Motor neuron (in vitro differentiated cells): Measurements from ENCODE around the gene MEAK7. TPM values are rescaled to one million over a fixed set of nuclear protein-coding genes. Genes with fewer than 3 reads are reported as not detected.

Experiments
- ATAC-seq, 8 experiments: fragments of 200-7000 bp; cut with Tn5 transposase; replicated peaks in 6 of 8; 2 replicates each; pipeline ENCODE4 v1.8.0; 2021; ENCODE audit warnings: mild to moderate bottlenecking in 8 of 8, moderate library complexity in 8 of 8
- H3K27ac ChIP-seq, 2 donors: fragments of 250-450 bp; sonication (Bioruptor Pico); 2 replicates each; pipeline ENCODE4 v1.9.0; 2021; ENCODE audit warnings: antibody characterized with exemption in 2 of 2, mild to moderate bottlenecking in 2 of 2, moderate library complexity in 1 of 2
- H3K4me1 ChIP-seq, 2 donors: fragments of 250-450 bp; sonication (Bioruptor Pico); replicated peaks in 1 of 2; 2 replicates each; pipeline ENCODE4 v1.6.1; 2021; ENCODE audit warnings: antibody characterized with exemption in 2 of 2, mild to moderate bottlenecking in 2 of 2, moderate library complexity in 1 of 2
- H3K4me3 ChIP-seq, 5 donors: fragments of 250-450 bp; sonication (Bioruptor Pico); 2 replicates each; pipeline ENCODE4 v1.9.0; 2021; ENCODE audit warnings: antibody characterized with exemption in 5 of 5, mild to moderate bottlenecking in 5 of 5, moderate library complexity in 4 of 5
- WGBS, 10 experiments: fragments of 450-650 bp; shearing (Covaris generic); methylation state at CpG; one replicate each; pipeline ENCODE4 v1.0.0; 2022; 5-methylcytosine and 5-hydroxymethylcytosine counted together
- in situ Hi-C, 9 experiments: fragments of 400-800 bp; cut with MboI; loops; one replicate each; pipeline ENCODE4 v1.15.0; 2021; ENCODE audit warnings: low sequenced_read_pairs in 9 of 9, low pct_unique_long_range_greater_than_20kb in 2 of 9; ENCODE audit not compliant: unreplicated experiment in 9 of 9
- total RNA-seq, 8 experiments: library from RNA; unstranded; fragments of 300-600 nt; gene quantifications; 2 replicates each; pipeline versions ENCODE4 v1.2.3 to v1.2.4, GENCODE V29; 2022

The MEAK7 gene
- total RNA-seq, 8 experiments from 2014 or later, result 6.5 to 18.9 (median 16.1) TPM

DNA sequence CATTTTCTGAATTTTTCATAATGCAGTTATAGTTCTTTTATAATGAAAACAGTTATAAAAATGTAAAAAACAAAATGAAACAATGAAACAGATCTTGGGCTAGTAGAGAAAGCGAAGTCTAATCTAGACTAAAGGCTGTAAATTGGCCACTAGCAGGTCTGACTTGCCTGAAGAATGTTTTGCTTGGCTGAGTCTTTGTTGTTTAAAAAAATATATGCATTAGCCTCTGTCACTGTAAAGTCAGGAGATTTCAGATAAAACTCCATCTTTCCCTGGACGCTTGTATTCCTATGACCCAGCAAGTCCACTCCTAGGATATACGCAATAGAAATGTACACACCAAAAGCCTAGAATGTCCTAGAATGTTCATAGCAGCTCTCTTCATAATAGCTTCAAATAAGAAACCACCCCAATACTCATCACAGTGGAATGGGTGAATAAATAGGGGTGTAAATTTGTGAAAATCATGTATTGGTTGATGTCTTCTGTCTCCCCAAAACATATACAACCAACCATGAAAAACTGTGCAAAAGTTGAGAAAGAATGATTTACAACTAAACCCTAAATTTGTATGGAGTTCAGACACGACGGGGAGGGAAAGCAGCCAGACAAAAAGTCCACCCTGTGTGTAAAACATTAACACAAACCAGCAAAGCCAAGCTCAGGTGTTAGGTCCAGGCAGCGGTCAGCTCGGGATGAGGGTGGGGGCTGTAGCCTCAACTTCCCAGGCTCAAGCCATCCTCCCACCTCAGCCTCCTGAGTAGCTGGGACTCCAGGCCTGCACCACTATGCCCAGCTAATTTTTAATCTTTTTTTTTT is 37.7 kb upstream of the MEAK7 start:
- ATAC-seq, result peak in 1 of 8 experiments; percentile 30
- in situ Hi-C loops, result no loop called here
- WGBS, 10 experiments, result 54 to 100% (median 83%) methylated on average over 1 to 5 of the region's 7 CpGs
- Histone ChIP-seq H3K4me1 (peaks cover 42 to 53% of the 10 kb centered on the region in 2 donors), H3K27ac (no peak overlapping the region), H3K4me3 (no peak overlapping the region)

- H3K4me1 ChIP-seq, result peaks cover 55 to 64% of the 10 kb centered on the region in 2 donors
- in situ Hi-C loops, result no loop called here
- ATAC-seq, result no peak
- 65 to 100% (median 89%) methylated on average over 2 to 4 of the region's 4 CpGs; no CpG with 5 or more reads in 7 of the 10 experiments for WGBS, 10 experiments
- no peak overlapping the region for H3K27ac ChIP-seq
- H3K4me3 ChIP-seq, result no peak overlapping the region
Observed at GRCh38 chr16:84540194-84540593, 35.7 kb upstream of the MEAK7 start.

DNA sequence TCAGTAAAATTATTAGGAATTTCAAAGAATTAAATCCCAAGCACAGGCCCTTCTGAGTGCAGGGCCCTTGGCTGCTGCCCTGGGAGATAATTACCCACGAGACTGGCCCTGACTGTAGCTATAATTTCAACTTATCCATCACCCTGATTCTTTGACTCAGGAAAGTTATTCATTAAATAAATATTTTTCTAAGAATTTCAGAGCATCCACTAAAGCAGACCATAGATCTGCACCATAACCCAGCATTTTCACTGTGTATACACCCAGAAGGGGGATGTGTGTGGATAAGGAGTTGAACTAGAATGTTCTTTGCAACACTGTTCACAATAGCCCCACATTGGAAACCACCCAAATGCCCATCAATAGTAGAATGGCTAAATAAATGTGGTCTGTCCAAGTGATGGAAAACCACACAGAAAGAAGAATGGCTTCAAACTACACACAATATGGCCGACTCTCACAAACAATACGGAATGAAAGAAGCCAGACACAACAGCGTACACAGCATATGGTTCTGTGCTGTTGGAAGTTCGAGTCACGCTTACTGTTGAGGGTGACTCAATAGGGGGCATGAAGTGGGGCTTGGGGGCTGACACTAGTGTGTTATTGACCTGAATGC is 33.9 kb upstream of the MEAK7 start:
- peaks cover 41 to 52% of the 10 kb centered on the region in 2 donors for H3K4me1 ChIP-seq
- ATAC-seq, result peak in 5 of 8 experiments; percentile 6 to 44 (median 15)
- no peak overlapping the region for H3K4me3 ChIP-seq
- H3K27ac ChIP-seq, result peak overlapping the region; percentile 86 to 93
- WGBS, 10 experiments, result 10 to 45% (median 23%) methylated on average over 1 to 4 of the region's 6 CpGs; no CpG with 5 or more reads in 6 of the 10 experiments
- in situ Hi-C loops, result no loop called here

DNA sequence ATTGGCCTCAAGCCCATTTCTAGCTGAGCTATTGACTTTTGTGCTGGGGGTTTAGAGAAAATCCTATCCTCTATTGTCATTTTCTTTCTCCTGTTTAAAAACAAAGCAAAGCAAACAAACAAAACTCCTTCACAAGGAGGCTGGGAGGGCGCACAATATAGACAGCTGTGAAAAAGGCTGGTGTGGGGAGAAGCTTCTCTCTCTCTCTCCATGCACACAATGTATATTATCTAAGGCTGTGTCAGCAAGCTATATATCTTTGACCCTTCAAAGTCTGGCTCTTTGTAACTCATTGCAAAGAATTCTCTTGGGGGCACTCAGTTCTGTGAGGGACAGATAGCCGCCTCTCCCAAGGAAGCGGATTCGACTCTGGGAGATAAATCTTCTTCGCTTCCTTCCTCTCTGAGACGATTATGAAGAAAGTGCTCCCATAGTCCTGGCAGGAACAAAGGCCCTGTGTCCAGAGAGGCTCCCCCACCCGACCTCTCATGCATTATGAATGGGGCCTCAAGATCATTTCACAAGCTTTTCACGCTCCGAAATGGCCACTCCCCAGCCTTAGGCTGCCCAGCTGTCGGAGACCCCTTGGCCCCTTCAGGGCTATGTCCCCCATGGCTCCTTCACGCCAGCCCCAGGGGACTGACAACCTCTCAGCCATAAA is 33.2 kb upstream of the MEAK7 start:
- H3K4me3 ChIP-seq, result peak overlapping the region in 1 of 5 donors; percentile 3
- H3K4me1 ChIP-seq, result peaks cover 44 to 54% of the 10 kb centered on the region in 2 donors
- peak in 5 of 8 experiments; percentile 76 to 82 (median 78) for ATAC-seq
- peak overlapping the region; percentile 86 to 93 for H3K27ac ChIP-seq
- WGBS, 10 experiments, result 0 to 77% (median 6%) methylated on average over 2 to 6 of the region's 11 CpGs; no CpG with 5 or more reads in 3 of the 10 experiments
- in situ Hi-C loops, result no loop called here

DNA sequence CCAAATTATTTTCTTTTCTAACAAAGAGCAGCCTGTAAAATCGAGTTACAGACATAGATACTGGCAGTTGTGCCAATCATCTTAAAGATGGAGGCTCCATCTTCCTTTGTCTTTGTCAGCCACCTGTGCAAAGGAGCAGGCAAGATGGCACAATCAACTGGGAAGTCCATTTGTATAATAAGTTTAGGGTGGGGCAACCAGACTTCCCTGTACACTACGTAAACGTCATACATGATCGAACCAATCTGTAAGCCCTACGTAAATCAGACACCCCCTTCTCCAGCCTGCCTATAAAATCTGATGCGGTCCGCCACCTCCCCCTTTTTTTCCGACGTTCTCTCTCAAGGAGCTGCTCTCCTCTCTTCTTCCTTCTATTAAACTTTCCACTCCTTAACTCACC is 31.4 kb upstream of the MEAK7 start:
- peaks cover 58% of the 10 kb centered on the region in 2 donors for H3K4me1 ChIP-seq
- 0 to 88% (median 58%) methylated on average over 1 to 9 of the region's 9 CpGs; no CpG with 5 or more reads in 2 of the 10 experiments for WGBS, 10 experiments
- in situ Hi-C loops, result no loop called here
- H3K4me3 ChIP-seq, result no peak overlapping the region
- peak overlapping the region in 1 of 2 donors; percentile 86 for H3K27ac ChIP-seq
- no peak for ATAC-seq

GRCh38 chr16:84535408-84535807 is 30.9 kb upstream of the MEAK7 start:
- 14 to 90% (median 44%) methylated on average over 2 to 6 of the region's 6 CpGs; no CpG with 5 or more reads in 2 of the 10 experiments for WGBS, 10 experiments
- no peak overlapping the region for H3K4me3 ChIP-seq
- no peak for ATAC-seq
- H3K4me1 ChIP-seq, result peaks cover 58% of the 10 kb centered on the region in 2 donors
- H3K27ac ChIP-seq, result no peak overlapping the region
- in situ Hi-C loops, result no loop called here

DNA sequence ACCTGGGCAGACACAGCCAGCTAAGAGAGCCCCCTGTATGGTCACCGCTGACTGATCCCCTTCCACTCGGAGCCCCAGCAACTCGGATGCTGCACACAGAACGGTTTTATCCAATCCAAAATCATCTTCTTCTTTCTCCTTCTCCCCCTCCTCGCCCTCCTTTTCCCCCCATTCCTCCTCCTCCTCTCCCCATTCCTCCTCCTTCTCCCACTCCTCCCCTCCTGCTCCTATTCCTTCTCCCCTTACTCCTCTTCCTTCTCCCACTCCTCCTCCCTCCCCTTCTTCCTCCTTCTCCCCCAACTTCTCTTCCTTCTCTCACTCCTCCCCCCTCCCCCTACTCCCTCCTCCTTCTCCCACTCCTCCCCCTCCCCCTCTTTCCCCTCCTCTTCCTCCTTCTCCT is 30.4 kb upstream of the MEAK7 start:
- no peak for ATAC-seq
- in situ Hi-C loops, result no loop called here
- WGBS, 10 experiments, result 53 to 100% methylated on average over 3 of the region's 5 CpGs; no CpG with 5 or more reads in 8 of the 10 experiments
- peaks cover 58% of the 10 kb centered on the region in 2 donors for H3K4me1 ChIP-seq
- H3K4me3 ChIP-seq, result no peak overlapping the region
- H3K27ac ChIP-seq, result no peak overlapping the region

GRCh38 chr16:84532855-84533486 is 28.5 kb upstream of the MEAK7 start:
- no peak for ATAC-seq
- Histone ChIP-seq H3K4me1 (peaks cover 42 to 43% of the 10 kb centered on the region in 2 donors), H3K4me3 (no peak overlapping the region), H3K27ac (no peak overlapping the region)
- in situ Hi-C loops, result no loop called here
- 53 to 100% (median 83%) methylated on average over 1 to 11 of the region's 11 CpGs; no CpG with 5 or more reads in 1 of the 10 experiments for WGBS, 10 experiments

- peaks cover 42 to 46% of the 10 kb centered on the region in 2 donors for H3K4me1 ChIP-seq
- peak overlapping the region in 1 of 2 donors; percentile 38 for H3K27ac ChIP-seq
- no peak overlapping the region for H3K4me3 ChIP-seq
- 4 to 40% (median 28%) methylated on average over 2 to 7 of the region's 10 CpGs; no CpG with 5 or more reads in 3 of the 10 experiments for WGBS, 10 experiments
- ATAC-seq, result peak; percentile 20 to 92 (median 48)
- in situ Hi-C loops, result no loop called here
Observed at GRCh38 chr16:84532291-84532724, 27.8 kb upstream of the MEAK7 start.

- H3K4me1 ChIP-seq, result peaks cover 42 to 46% of the 10 kb centered on the region in 2 donors
- H3K27ac ChIP-seq, result peak overlapping the region in 1 of 2 donors; percentile 38
- H3K4me3 ChIP-seq, result no peak overlapping the region
- no peak for ATAC-seq
- in situ Hi-C loops, result no loop called here
- WGBS, 10 experiments, result 20 to 100% (median 74%) methylated on average over 1 to 5 of the region's 9 CpGs; no CpG with 5 or more reads in 4 of the 10 experiments
Observed at GRCh38 chr16:84531671-84532111, 27.2 kb upstream of the MEAK7 start.

GRCh38 chr16:84530590-84530989 is 26.1 kb upstream of the MEAK7 start:
- in situ Hi-C loops, result no loop called here
- WGBS, 10 experiments, result 0 to 100% (median 90%) methylated on average over 1 to 4 of the region's 5 CpGs; no CpG with 5 or more reads in 2 of the 10 experiments
- no peak for ATAC-seq
- Histone ChIP-seq H3K4me3 (no peak overlapping the region), H3K27ac (no peak overlapping the region), H3K4me1 (peaks cover 40 to 42% of the 10 kb centered on the region in 2 donors)

- in situ Hi-C loops, result no loop called here
- 80 to 100% (median 100%) methylated on average over 1 to 3 of the region's 3 CpGs; no CpG with 5 or more reads in 6 of the 10 experiments for WGBS, 10 experiments
- no peak overlapping the region for H3K4me3 ChIP-seq
- no peak overlapping the region for H3K27ac ChIP-seq
- ATAC-seq, result no peak
- H3K4me1 ChIP-seq, result peaks cover 35 to 37% of the 10 kb centered on the region in 2 donors
Observed at GRCh38 chr16:84529607-84530006, 25.1 kb upstream of the MEAK7 start.
